K562 (cell line): Measurements from ENCODE around the gene DNAH17. TPM values are rescaled to one million over a fixed set of nuclear protein-coding genes. Genes with fewer than 3 reads are reported as not detected.

ENCODE experiments used
- ATAC-seq: fragments of 200-7000 bp; cut with Tn5 transposase; 3 replicates; pipeline ENCODE4 v1.9.1; 2020; ENCODE audit warnings: moderate library complexity
- BruUV-seq: library from RNA; stranded (reverse); fragments of 400-500 nt; replicated peaks from 2 replicates; lab custom pipeline; 2021; lab: Mats Ljungman, UMichigan
- CTCF ChIA-PET: fragments of 300-600 bp; formaldehyde crosslinking; extraction: SDS; loops from one replicate; lab custom pipeline; 2021; ENCODE audit warnings: low intra/inter-chr PET ratio; lab: Yijun Ruan, JAX
- POLR2A ChIA-PET: fragments of 300-600, 350-650 bp; sonication (Branson Sonifier 250); formaldehyde crosslinking; extraction: SDS; loops from one replicate; lab custom pipeline; 2021; ENCODE audit warnings: antibody characterized with exemption, inconsistent platforms; lab: Yijun Ruan, JAX
- DNase-seq, 4 experiments: peaks; one replicate each; pipeline versions ENCODE4 v3.0.0 to v3.0.0-alpha.2; 2011 to 2018; ENCODE audit warnings: low spot score in 3 of 4, mixed read lengths in 3 of 4; ENCODE audit errors: extremely low read depth in 1 of 4
- FAIRE-seq: peaks from 2 replicates; lab custom pipeline; 2011; peaks lifted over from hg19 to GRCh38; lab: Jason Lieb, UNC
- H2AFZ ChIP-seq: 2 replicates; pipeline ENCODE4 v1.6.0; 2011; ENCODE audit warnings: low read depth, low read length, control low read depth, inconsistent platforms
- H3K27ac ChIP-seq: fragments of 200-600 bp; 3 replicates; pipeline ENCODE4 v1.8.0; 2011; ENCODE audit warnings: low read depth, mild to moderate bottlenecking, control low read depth, inconsistent platforms, low read length, moderate library complexity, mixed read lengths; ENCODE audit errors: extremely low read depth
- H3K27me3 ChIP-seq, 2 experiments: fragments of 300-600 bp in 1 of 2; 2 replicates in 1 of 2; 3 replicates in 1 of 2; pipeline versions ENCODE4 v1.6.0 to v1.8.0; 2011; ENCODE audit warnings: inconsistent platforms in 2 of 2, low read length in 2 of 2, mild to moderate bottlenecking in 1 of 2, mixed read lengths in 1 of 2, moderate library complexity in 1 of 2; ENCODE audit not compliant: control insufficient read depth in 2 of 2, insufficient read depth in 2 of 2
- H3K36me3 ChIP-seq: fragments of 300-600 bp; 3 replicates; pipeline ENCODE4 v1.8.0; 2011; ENCODE audit warnings: mild to moderate bottlenecking, low read length, inconsistent platforms; ENCODE audit not compliant: control insufficient read depth, insufficient read depth
- H3K4me1 ChIP-seq, 2 experiments: fragments of 200-600 bp in 1 of 2; replicated peaks in 1 of 2; 2 replicates in 1 of 2; 3 replicates in 1 of 2; pipeline versions ENCODE4 v1.5.1 to v1.8.0; 2011; ENCODE audit warnings: inconsistent platforms in 2 of 2, low read length in 2 of 2, mild to moderate bottlenecking in 1 of 2, mixed read lengths in 1 of 2, moderate library complexity in 1 of 2; ENCODE audit not compliant: control insufficient read depth in 2 of 2, insufficient read depth in 2 of 2
- H3K4me2 ChIP-seq: 2 replicates; pipeline ENCODE4 v1.6.1; 2011; ENCODE audit warnings: low read length, control low read depth, inconsistent platforms, mixed read lengths; ENCODE audit not compliant: insufficient read depth
- H3K4me3 ChIP-seq: fragments of 200-600 bp; sonication (generic), shearing (Covaris generic); 2 replicates; pipeline ENCODE4 v1.5.1; 2016; ENCODE audit warnings: control low read depth, inconsistent platforms
- H3K79me2 ChIP-seq: fragments of 200-600 bp; 3 replicates; pipeline ENCODE4 v1.8.0; 2011; ENCODE audit warnings: low read length, inconsistent platforms; ENCODE audit not compliant: control insufficient read depth, insufficient read depth
- H3K9ac ChIP-seq, 2 experiments: 2 replicates each; pipeline versions ENCODE4 v1.6.0 to v1.6.1; 2011; ENCODE audit warnings: low read depth in 2 of 2, low read length in 2 of 2, control low read depth in 1 of 2, inconsistent platforms in 1 of 2, mild to moderate bottlenecking in 1 of 2, mixed read lengths in 1 of 2; ENCODE audit not compliant: insufficient read depth in 1 of 2
- H3K9me1 ChIP-seq: one replicate; pipeline ENCODE4 v1.6.0; 2011; ENCODE audit warnings: inconsistent platforms, mild to moderate bottlenecking, low read length, moderate library complexity; ENCODE audit not compliant: control insufficient read depth, insufficient read depth
- H3K9me3 ChIP-seq: replicated peaks from 2 replicates; pipeline ENCODE4 v1.5.1; 2011; ENCODE audit warnings: low read depth, low read length, inconsistent platforms; ENCODE audit not compliant: control insufficient read depth, insufficient read depth
- H4K20me1 ChIP-seq: replicated peaks from 2 replicates; pipeline ENCODE4 v1.6.1; 2011; ENCODE audit warnings: low read length, inconsistent platforms, mixed read lengths; ENCODE audit not compliant: control insufficient read depth, insufficient read depth
- CEBPB ChIP-seq: fragments of 450-650 bp; IDR thresholded peaks from 2 replicates; pipeline ENCODE4 v1.6.1; 2016; ENCODE audit warnings: missing genetic modification characterization, missing compliant biosample characterization
- L3MBTL2 ChIP-seq: fragments of 450-650 bp; IDR thresholded peaks from 2 replicates; pipeline ENCODE4 v1.6.1; 2016; ENCODE audit warnings: mild to moderate bottlenecking, moderate library complexity
- TFE3 ChIP-seq: fragments of 450-650 bp; formaldehyde crosslinking; IDR thresholded peaks from 2 replicates; pipeline ENCODE4 v1.4.0; 2020; ENCODE audit warnings: mild to moderate bottlenecking, mixed read lengths
- WGBS: fragments of 100-300 bp; shearing (Covaris generic); methylation state at CpG from one replicate; pipeline ENCODE4 v1.1.6; 2016; ENCODE audit warnings: low coverage, mixed read lengths; ENCODE audit not compliant: insufficient coverage; ENCODE audit errors: missing lambda C conversion rate; 5-methylcytosine and 5-hydroxymethylcytosine counted together
- in situ Hi-C: fragments of 300-500 bp; cut with MboI; formaldehyde crosslinking; loops from 4 replicates; pipeline ENCODE4 v1.15.0; 2018; ENCODE audit warnings: inconsistent platforms, mixed read lengths
- intact Hi-C: fragments of 100-400 bp; cut with micrococcal nuclease; formaldehyde crosslinking; loops from 2 replicates; pipeline ENCODE4 v1.14.2; 2022
- polyA plus RNA-seq, 8 experiments: library from polyadenylated mRNA; depleted of rRNA in 4 of 8; stranded (reverse) in 5 of 8; unstranded in 3 of 8; fragments of >200 nt; fragmentation: Nextera tagmentation in 2 of 8; fragmentation: Illumina TruSeq in 1 of 8; extraction: Ambion mirVana in 2 of 8; extraction: Trizol in 1 of 8; gene quantifications; 2 replicates each; pipeline versions ENCODE4 v1.2.1 to v1.2.3, GENCODE V29; 2011 to 2014; ENCODE audit warnings: inconsistent platforms in 1 of 8, missing spikeins in 1 of 8
- total RNA-seq, 7 experiments: library from RNA; depleted of rRNA in 6 of 7; stranded (reverse); fragments of >200 nt in 6 of 7; fragmentation: Illumina TruSeq in 2 of 7; extraction: Trizol in 2 of 7; gene quantifications; 2 replicates each; pipeline versions ENCODE4 v1.2.1 to v1.2.3, GENCODE V29; 2011 to 2021; ENCODE audit warnings: low replicate concordance in 1 of 7

DNAH17 gene
- total and polyA plus RNA-seq, 9 of the 15 experiments (the other 6 are each of a cell fraction or from before 2014, with no cell fraction given): under 0.01 to 0.06 (median 0.03) TPM; not detected in 5

- H3K4me2 ChIP-seq: no peak overlapping the region
- in situ Hi-C loops: no loop called here
- FAIRE-seq (no peak), ATAC-seq (peak; percentile 61; the same call in 2 of the 3 replicates), DNase-seq (no peak)
- peaks cover 34 to 67% of the 10 kb centered on the region in 2 experiments for H3K27me3 ChIP-seq
- peaks cover 2% of the 10 kb centered on the region for H3K9me1 ChIP-seq
- H3K36me3 ChIP-seq: no peaks in the 10 kb centered on the region
- intact Hi-C loops: no loop called here
- no peaks in the 10 kb centered on the region for H3K9me3 ChIP-seq
- peaks cover 0 to 9% of the 10 kb centered on the region in 2 experiments; a peak in 3 of 5 replicates for H3K4me1 ChIP-seq
- H3K27ac ChIP-seq: no peak overlapping the region
- H2AFZ ChIP-seq: no peak overlapping the region
- no TSS peak for BruUV-seq
- ChIA-PET CTCF (no interaction called here), POLR2A (interaction anchor here (0.6 to 0.8 kb wide), 3 partner anchors 334 to 1085 kb away, joined by 3 read pairs; no protein-coding TSS in a partner anchor)
- no peak overlapping the region for H3K4me3 ChIP-seq
- peaks cover 6% of the 10 kb centered on the region for H4K20me1 ChIP-seq
- TF ChIP-seq TFE3 (CRISPR knock-in tag) (no peak), L3MBTL2 (0 out of 2 replicates have a peak, but pooled peaks have one; percentile 14), CEBPB (tag) (0 out of 2 replicates have a peak, but pooled peaks have one; percentile 46)
- 9% methylated on average over 25 of the region's 30 CpGs for WGBS
- H3K79me2 ChIP-seq: no peaks in the 10 kb centered on the region
- H3K9ac ChIP-seq: no peak overlapping the region; a peak in 1 of 4 replicates
Observed at GRCh38 chr17:78526231-78527025, 50.8 kb downstream of the DNAH17 start.
